ENCODE data around the gene ZBTB44.

Gene ZBTB44

DNA sequence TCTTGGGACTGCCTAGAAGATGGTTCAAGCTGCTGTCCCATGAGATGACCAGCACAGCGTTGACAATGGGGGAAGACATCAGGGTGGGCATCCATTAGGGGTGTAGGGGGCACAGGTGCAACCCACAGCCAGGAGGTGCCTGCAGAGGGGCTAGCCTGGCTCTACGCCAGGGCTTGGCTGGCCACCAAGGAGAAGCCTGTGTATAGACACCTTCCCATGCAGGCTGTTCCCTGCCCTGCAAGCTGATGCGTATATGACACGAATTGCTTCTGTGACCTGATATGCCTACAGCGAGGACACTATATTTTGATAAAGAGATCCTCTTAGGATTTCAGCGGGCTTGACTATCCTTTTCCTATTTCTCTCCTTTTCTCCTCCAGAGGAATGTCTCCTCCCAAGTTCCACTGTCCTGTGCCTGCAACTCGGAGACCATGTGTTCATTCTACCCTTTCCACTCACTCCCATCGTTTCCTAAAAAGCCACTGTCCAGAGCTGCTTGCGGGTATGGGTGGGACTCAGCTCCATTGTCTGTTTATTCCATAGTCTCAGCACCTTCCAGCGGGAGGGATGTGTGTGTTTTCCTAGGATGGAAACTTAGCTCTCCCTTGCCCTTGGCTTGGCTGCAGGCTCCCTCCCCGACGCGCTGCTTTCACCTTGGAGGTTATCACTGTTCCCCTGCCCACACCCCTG, 99.0 kb downstream of the ZBTB44 start:
- no peak for DNase-seq (ENCODE audit: low read depth in 1 of 2, low spot score in 1 of 2)

DNA sequence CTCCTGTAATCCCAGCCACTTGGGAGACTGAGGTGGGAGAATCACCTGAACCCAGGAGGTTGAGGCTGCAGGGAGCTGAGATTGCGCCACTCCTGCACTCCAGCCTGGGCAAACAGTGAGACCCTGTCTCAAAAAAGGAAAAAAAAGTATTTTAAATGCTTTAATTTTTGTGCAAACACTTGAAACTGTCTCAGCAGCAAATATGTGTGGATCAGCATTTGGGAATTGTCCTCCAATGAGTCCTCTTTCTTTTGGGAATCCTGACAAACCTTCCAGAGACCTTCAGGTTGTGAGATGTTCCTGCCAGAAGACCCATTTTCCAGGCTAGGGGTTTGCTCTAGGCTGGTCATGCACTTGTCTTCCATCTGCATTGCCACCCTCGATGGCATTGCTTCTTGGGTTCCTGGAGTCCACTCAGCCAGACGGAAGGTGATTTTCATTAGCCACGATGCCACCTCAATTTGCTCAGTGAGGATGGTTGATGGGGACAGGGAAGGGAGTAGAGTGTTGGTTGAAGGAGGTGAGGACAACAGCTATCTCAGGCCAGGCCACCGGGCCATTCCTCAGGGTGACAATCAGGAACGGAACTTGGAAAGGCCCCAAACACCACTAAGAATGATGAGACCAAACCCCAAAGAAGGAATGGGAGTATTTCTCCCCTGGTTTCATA, 99.7 kb downstream of the ZBTB44 start:
- no peak for DNase-seq (ENCODE audit: low read depth in 1 of 2, low spot score in 1 of 2)

- DNase-seq (ENCODE audit: low read depth in 1 of 2, low spot score in 1 of 2), result no peak
Measured at GRCh38 chr11:130213979-130214281, 100.8 kb downstream of the ZBTB44 start.

DNA sequence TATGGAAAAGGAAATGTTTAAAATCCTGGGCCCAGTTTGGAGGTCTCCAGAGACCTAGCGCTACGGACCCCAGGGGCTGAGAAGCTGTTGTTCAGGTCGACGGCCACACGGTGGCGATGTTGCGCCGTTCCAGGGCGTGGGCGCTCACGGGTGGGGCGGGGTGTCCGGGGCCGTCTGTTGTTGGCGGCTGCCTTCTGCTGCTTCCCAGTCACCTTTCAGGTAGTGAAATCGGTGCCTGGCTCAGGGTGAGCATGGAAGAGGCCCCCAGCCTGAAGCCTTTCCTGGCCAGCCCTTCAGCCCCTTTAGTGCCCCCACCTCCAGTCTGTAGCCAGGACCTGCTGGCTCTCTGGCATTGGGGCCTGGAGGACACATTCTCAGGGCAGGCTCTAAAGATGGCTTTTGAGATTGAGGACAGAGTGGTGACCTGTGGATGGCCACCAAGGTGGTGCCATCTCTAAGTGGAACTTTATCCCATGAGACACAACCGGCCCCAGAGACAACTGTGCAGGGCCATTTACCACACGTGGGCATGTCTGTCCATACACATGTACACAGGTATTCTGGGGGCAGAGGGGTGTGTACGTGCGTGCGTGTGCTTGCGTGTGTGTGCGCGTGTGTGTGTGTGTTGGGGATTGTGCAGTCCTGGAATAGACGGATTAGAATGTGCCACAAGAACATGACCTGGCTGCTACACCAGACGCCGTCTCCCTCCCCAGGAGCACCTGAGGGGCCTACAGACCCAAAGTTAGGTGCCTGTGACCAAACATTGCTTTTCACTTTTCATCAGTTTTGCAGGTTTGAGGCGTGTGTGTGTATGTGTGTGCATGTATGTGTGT, 101.4 kb downstream of the ZBTB44 start:
- DNase-seq (ENCODE audit: low read depth in 1 of 2, low spot score in 1 of 2), result peak; percentile 47 to 58

DNA sequence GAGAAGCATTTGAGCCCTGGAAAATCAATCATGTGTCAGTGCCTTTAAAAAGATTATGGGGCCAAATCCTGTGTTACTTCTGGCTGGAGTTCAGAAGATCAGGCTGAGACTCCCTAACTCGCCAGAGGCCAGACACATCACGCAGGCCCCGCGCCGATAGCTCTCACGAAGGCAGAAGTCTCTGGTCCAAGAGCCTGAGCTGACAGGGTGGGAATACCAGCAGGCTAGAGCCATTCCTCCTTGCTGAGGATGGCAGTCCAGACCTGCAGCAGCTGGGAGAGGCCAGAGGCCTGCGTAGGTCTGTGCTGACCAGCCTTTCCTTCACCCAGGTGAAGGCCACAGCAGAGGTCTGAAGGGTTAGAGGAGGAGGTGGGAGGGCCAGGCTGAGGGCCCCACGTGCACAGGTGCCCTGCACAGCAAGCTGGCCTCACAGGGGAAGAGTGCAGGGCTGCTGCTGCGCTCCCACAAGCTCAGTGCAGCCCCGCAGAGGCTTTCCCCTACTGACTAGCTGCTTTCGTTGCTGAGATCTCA, 102.2 kb downstream of the ZBTB44 start:
- no peak for DNase-seq (ENCODE audit: low read depth in 1 of 2, low spot score in 1 of 2)

DNA sequence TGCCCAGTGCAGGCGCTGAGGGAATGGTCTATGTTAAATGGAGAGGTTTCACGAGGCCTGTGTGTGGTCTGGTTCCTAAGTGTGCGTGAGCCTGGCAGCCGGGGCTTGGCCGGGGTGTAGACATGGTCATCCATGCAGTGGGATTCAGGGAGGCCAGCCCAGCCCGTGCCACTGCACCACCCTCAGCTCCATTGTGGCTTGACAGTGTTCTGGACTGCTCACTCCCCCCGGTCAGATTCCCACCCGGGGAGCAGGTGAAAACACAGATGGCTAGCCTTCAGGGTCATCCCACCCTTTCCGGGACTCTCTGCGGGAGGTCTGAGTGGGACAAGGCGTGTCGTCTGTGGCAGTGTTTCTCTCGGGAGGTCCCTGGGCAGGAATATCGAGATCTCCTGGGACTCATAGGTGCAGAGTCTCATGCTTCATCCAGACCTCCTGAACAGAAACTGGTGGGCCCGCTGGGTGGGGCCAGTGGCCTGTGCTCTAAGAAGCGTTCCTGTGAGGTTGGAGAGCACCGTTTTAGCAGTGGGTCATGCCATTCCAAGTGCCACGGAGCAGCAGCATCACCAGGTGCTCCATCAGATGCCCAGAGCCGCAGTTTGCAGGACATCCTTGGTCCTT, 102.8 kb downstream of the ZBTB44 start:
- no peak for DNase-seq (ENCODE audit: low read depth in 1 of 2, low spot score in 1 of 2)

DNA sequence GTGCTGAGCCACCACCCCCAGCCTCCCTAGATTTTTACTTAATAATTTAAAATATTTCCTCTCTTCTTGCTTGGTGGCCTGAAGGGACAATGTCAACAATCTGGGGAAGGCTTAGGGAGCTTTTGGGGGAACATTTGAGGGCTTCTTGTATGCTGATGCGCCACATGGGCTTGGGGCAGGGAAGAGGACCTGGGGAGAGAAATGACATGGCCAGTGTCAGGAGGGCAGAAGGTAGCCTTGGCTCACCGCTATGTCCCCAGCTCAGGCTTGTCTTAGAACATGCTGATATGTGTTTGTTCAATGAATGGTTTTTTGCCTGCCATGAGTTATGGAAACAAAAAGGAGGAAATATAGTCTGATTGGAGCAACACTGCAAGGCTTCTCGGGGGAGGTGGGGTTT, 103.6 kb downstream of the ZBTB44 start:
- no peak for DNase-seq (ENCODE audit: low read depth in 1 of 2, low spot score in 1 of 2)

DNA sequence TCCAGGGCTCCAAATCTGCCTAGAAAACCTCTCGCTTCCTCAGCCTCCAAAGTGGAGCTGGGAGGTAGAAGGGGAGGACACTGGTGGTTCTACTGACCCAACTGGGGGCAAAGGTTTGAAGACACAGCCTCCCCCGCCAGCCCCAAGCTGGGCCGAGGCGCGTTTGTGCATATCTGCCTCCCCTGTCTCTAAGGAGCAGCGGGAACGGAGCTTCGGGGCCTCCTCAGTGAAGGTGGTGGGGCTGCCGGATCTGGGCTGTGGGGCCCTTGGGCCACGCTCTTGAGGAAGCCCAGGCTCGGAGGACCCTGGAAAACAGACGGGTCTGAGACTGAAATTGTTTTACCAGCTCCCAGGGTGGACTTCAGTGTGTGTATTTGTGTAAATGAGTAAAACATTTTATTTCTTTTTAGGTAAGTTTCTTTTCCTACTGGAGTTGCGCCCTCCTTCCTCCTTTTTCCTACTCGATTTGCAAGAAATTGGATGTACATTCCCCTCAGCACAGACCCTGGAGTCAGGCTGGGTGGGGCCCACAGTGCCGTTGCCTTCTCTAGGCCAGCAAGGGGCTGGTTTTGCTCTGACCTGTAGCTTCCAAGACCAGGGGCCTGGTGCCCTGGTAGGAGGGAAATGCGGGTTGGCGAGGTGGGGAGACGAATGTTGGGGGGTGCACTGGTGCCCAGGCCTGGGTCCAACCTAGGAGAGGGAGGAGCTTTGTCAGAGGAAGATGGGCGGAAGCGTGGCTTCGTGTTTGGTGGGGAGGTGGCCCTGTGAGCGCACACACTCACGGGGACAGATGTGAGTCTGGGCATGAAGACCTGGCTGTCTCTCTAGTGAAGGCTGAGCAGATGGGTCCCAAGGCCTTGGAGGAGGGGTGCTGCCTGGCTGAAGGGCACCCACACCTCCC, 104.5 kb downstream of the ZBTB44 start:
- DNase-seq (ENCODE audit: low read depth in 1 of 2, low spot score in 1 of 2), result no peak

DNA sequence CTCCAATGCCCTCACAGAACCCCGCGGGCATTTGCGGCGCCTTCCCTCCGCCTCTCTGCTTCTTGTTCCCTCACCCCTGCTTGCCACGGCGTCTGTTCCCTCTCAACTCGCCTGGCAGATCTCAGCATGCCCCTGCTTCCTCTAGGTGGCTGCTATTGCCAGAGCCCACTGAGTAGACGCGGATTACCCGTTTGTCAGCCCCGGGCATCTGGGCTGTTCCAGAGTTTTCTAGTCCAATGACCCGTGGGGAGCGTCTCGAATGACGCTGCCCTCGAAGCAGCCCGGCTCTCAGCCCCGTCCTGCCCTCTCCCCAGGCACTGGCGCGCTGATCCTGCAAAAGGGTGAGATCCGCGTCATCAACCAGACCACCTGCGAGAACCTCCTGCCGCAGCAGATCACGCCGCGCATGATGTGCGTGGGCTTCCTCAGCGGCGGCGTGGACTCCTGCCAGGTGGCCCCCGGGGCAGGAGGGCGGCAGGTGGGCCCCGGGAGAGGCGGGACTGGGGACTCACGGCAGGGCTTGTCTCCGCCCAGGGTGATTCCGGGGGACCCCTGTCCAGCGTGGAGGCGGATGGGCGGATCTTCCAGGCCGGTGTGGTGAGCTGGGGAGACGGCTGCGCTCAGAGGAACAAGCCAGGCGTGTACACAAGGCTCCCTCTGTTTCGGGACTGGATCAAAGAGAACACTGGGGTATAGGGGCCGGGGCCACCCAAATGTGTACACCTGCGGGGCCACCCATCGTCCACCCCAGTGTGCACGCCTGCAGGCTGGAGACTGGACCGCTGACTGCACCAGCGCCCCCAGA, 105.4 kb downstream of the ZBTB44 start:
- DNase-seq (ENCODE audit: low read depth in 1 of 2, low spot score in 1 of 2), result no peak

DNA sequence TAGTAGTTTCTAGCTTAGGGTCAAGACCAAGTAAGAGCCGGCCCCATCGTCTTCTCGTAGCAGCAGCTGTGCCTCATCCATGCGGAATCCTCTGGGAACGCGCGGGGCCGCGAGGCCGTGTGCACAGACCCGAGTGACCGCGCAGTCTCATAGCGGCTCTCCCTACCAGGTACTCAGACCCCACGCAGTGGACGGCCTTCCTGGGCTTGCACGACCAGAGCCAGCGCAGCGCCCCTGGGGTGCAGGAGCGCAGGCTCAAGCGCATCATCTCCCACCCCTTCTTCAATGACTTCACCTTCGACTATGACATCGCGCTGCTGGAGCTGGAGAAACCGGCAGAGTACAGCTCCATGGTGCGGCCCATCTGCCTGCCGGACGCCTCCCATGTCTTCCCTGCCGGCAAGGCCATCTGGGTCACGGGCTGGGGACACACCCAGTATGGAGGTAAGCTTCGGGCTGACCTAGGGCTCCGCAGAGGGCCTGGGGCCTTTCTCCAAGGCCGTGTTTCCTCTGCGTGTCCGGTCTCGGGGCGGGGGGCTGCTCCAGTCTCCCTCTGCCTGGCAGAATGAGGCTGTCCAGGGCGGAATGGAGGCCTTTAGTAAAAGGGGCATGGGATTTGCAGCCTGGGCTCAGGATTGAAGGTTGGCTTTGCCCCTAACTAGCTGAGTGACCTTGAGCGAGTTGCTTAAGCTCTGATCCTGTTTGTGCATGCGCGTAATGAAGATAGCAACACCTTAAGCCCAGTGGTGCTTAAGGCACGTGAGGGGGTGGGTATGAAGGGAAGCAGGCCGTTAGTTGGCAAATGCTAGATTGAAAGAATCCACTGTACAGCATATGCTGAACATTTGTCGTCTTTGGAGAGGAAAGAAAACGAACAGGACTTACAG, 106.2 kb downstream of the ZBTB44 start:
- DNase-seq (ENCODE audit: low read depth in 1 of 2, low spot score in 1 of 2), result no peak

GRCh38 chr11:130206141-130206540, 108.6 kb downstream of the ZBTB44 start:
- DNase-seq (ENCODE audit: low read depth in 1 of 2, low spot score in 1 of 2), result no peak

DNA sequence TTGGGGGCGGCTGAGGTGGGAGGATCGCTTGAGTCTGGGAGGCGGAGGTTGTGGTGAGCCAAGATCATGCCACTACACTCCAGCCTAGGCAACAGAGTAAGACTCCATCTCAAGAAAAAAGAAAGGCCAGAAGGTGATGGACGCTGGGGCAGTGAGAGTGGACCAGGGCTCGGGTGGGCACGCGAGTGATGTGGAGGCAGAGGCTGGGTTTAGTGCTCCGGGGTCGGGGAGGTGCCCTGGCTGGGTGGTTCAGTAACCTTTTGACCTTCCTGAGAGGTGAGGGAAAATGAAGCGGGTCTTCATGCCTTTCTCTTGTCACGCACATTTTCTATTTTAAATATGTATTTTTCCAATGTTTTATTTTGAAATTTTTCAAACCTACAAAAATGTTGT, 110.0 kb downstream of the ZBTB44 start:
- no peak for DNase-seq (ENCODE audit: low read depth in 1 of 2, low spot score in 1 of 2)

GRCh38 chr11:130203766-130204702, 110.7 kb downstream of the ZBTB44 start:
- DNase-seq (ENCODE audit: low read depth in 1 of 2, low spot score in 1 of 2), result no peak

DNA sequence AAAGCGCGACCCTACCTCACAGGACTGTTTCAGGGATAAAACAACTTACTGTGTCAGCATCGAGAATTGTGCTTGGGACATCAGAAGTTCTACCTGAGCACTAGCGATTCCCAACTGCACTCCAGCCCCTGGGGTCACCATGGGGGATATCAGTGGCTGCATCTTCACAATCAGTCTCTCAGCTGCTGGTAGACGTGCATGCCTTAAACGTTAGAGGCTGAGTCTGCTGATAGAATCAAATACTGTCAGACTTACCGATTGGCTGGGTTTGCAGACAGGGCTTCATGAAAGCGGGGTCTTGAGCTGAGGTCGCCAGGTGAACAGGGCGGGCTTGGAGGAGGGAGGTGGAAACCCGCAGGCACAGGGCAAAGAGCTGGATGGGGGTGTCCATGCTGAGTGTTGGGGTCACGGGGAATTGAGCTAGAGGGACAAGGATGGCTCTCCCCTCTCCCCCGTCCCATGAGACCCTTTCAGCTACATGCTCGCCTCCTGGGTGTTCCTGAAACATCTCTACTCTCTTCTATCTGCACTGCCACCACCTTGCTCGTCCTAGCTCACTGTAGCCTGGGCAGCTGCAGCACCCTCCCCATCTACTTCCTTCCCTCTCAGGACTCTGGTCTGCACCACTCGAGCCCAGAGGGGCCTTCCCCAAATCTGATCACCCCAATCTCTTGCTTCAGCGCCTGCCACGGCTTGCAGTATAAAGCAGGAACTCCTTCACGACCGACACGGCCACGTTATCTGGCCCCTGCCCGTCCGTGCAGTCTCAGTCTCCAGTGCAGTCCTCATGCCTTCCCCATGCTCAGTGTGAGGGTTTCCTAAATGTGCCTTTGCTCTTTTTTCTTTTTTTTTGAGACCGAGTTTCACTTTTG, 111.7 kb downstream of the ZBTB44 start:
- DNase-seq (ENCODE audit: low read depth in 1 of 2, low spot score in 1 of 2), result no peak

- no peak for DNase-seq (ENCODE audit: low read depth in 1 of 2, low spot score in 1 of 2)
Measured at GRCh38 chr11:130202009-130202817, 112.5 kb downstream of the ZBTB44 start.

DNA sequence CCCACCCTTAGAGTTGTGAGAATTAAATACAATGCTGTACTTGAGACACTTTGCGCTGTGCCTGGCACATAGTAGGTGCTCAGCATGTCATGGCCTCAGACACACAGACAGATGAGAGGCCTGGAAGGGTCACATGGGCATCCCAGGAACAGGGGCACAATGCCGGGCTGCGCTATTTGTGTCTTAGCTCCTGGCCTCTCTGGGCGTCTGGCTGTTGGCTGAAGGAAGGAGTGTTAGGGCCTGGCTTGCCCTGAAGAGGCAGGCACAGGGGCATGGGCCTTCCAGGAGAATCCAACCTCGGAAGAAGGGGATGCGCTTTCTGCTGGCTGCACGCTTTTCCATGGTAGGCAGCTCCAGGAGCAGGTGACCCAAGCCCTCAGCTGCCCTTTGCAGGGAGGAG, 113.7 kb downstream of the ZBTB44 start:
- no peak for DNase-seq (ENCODE audit: low read depth in 1 of 2, low spot score in 1 of 2)

All from stimulated activated CD4-positive, alpha-beta T cell treated with anti-CD3 and anti-CD28 coated beads, Interleukin-15, amount 100 ng/mL, for 1 hour (primary cell).